Heart right ventricle (tissue), 16 donors: ENCODE measurements around the gene NALF2. TPM values are rescaled to one million over a fixed set of nuclear protein-coding genes. Genes with fewer than 3 reads are reported as not detected.

Experiments
- ATAC-seq, 8 donors: fragments of 200-7000 bp; cut with Tn5 transposase; one replicate each; pipeline ENCODE4 v1.9.1; 2020; ENCODE audit warnings: mild to moderate bottlenecking in 8 of 8, moderate library complexity in 8 of 8, moderate number of reproducible peaks in 1 of 8
- DNase-seq, 2 donors: peaks; one replicate each; pipeline ENCODE4 v3.0.0-alpha.2; 2020
- H3K27ac ChIP-seq, 10 donors: fragments of 200-600 bp; sonication (generic) in 2 of 10; one replicate each; pipeline versions ENCODE4 v1.5.0 to v1.8.0; 2020 to 2022; ENCODE audit warnings: mild to moderate bottlenecking in 3 of 10
- H3K27me3 ChIP-seq, 7 donors: fragments of 200-600 bp; one replicate each; pipeline ENCODE4 v1.8.0; 2021 to 2022; ENCODE audit warnings: mild to moderate bottlenecking in 2 of 7
- H3K36me3 ChIP-seq, 9 donors: fragments of 200-600 bp; sonication (generic) in 1 of 9; one replicate each; pipeline versions ENCODE4 v1.5.0 to v1.8.0; 2020 to 2022; ENCODE audit warnings: mild to moderate bottlenecking in 2 of 9
- H3K4me1 ChIP-seq, 9 donors: fragments of 200-600 bp; sonication (generic) in 1 of 9; one replicate each; pipeline versions ENCODE4 v1.5.0 to v1.8.0; 2020 to 2022; ENCODE audit warnings: mild to moderate bottlenecking in 4 of 9
- H3K4me3 ChIP-seq, 10 donors: fragments of 200-600 bp; sonication (generic) in 2 of 10; one replicate each; pipeline versions ENCODE4 v1.5.0 to v1.8.0; 2020 to 2022; ENCODE audit warnings: mild to moderate bottlenecking in 7 of 10, moderate library complexity in 2 of 10
- H3K9me3 ChIP-seq, 11 donors: fragments of 200-600 bp in 10 of 11; sonication (generic) in 2 of 11; one replicate each; pipeline versions ENCODE4 v1.5.0 to v1.8.0; 2013 to 2022; ENCODE audit warnings: mild to moderate bottlenecking in 2 of 11, control low read depth in 1 of 11, moderate library complexity in 1 of 11
- WGBS, 2 donors: extraction: QIAGEN DNeasy Blood & Tissue Kit; methylation state at CpG; one replicate each; pipeline ENCODE4 v1.1.7; 2013; ENCODE audit warnings: inconsistent platforms in 1 of 2; 5-methylcytosine and 5-hydroxymethylcytosine counted together
- intact Hi-C, 10 donors: fragments of 100-400 bp; cut with DNase I; formaldehyde crosslinking; loops; one replicate each; pipeline versions ENCODE4 v1.11.1 to v1.14.2; 2022
- polyA plus RNA-seq, 2 donors: library from polyadenylated mRNA; stranded (reverse); fragments of 200-250 nt; gene quantifications; one replicate each; pipeline ENCODE4 v1.2.3, GENCODE V29; 2013
- total RNA-seq, 10 donors: library from RNA; stranded (reverse); fragmentation: NEBNext Ultra II Directional in 3 of 10; extraction: Animal tissue kit (Norgen Biotek cat#: 25700) in 3 of 10; gene quantifications; one replicate each; pipeline versions ENCODE4 v1.2.1 to v1.2.4, GENCODE V29; 2021 to 2023
- TF ChIP-seq, protein P1 (sequence below), 9 donors: fragments of 200-600 bp; sonication (generic) in 2 of 9; IDR thresholded peaks; one replicate each; pipeline versions ENCODE4 v1.5.0 to v1.8.0; 2021 to 2022; ENCODE audit warnings: antibody characterized with exemption in 9 of 9, mild to moderate bottlenecking in 5 of 9, moderate library complexity in 1 of 9
- donor health status: Arrhythmogenic right ventricular cardiomyopathy.
- donor health status: ischemic (EF 13 %, LVEDD 7.1; RV severe dilation, severe dysfunction).
- donor health status: healthy with polysubstance abuse.
- donor health status: DM: no; HTN: yes; CAD: no.
- donor health status: DM: no; HTN: no; CAD: no.
- donor health status: ischemic (EF 25% LVEDD 6.9; RV normal size, moderate dysfunction).
- donor health status: ischemic (EF 25% LVEDD 5.7; RV mildly dilated, moderate dysfunction).
- donor health status: healthy.
- donor health status: DM: yes; HTN: yes; CAD: no.
- donor health status: Ischemic cardiomyopathy.
- donor health status: ischemic (EF 35%, LVEDD 5.7; RV mildly dilated, moderate dysfunction).
- donor health status: nonischemic (EF 11% LVEDD 7.7; RV severe dilation, severe dysfunction).
- donor health status: DM: yes; HTN: yes; CAD: no.
- donor health status: PGD.
- donor health status: ischemic (EF 29% LVEDD 5.4; RV normal size, mild dysfunction).
- donor health status: nonischemic (EF 23%, LVEDD 6.1; RV moderate dilation, normal function).

NALF2 gene
- total and polyA plus RNA-seq, 12 donors = 0.39 to 37.6 (median 11.7) TPM

DNA sequence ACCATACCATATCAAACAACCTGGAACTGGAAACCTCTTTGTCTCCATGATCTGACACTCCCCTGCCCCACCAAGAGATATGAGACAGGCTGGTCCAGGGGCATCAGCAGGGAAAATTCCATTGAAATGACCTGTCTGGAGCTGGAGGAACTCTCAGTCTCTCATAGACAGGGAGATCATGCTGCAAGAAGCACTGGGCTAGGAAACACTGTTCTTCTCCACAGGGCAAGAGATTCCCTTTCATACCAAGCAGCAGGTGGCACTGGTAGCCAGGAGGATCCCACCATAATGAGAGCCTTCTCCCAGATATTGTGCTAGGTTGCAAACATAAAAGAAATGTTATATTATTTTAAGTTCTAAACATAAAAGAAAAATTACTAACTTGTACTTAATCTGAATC is 14.5 kb upstream of the NALF2 start:
- Histone ChIP-seq H3K36me3 (no peaks in the 10 kb centered on the region), H3K9me3 (no peaks in the 10 kb centered on the region), H3K4me3 (no peak overlapping the region), H3K4me1 (no peaks in the 10 kb centered on the region), H3K27me3 (peaks cover 0 to 72% (median 0%) of the 10 kb centered on the region in 7 donors), H3K27ac (no peak overlapping the region)
- no peak for ATAC-seq
- intact Hi-C loops = loop anchor here in 7 of 10 donors (5.0 to 10.0 kb wide), 3 partner anchors 543 to 608 kb away; no protein-coding TSS in a partner anchor
- DNase-seq = no peak
- TF ChIP-seq, protein P1, sequence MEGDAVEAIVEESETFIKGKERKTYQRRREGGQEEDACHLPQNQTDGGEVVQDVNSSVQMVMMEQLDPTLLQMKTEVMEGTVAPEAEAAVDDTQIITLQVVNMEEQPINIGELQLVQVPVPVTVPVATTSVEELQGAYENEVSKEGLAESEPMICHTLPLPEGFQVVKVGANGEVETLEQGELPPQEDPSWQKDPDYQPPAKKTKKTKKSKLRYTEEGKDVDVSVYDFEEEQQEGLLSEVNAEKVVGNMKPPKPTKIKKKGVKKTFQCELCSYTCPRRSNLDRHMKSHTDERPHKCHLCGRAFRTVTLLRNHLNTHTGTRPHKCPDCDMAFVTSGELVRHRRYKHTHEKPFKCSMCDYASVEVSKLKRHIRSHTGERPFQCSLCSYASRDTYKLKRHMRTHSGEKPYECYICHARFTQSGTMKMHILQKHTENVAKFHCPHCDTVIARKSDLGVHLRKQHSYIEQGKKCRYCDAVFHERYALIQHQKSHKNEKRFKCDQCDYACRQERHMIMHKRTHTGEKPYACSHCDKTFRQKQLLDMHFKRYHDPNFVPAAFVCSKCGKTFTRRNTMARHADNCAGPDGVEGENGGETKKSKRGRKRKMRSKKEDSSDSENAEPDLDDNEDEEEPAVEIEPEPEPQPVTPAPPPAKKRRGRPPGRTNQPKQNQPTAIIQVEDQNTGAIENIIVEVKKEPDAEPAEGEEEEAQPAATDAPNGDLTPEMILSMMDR (IDR thresholded peaks at IDR 0.05) = no peak

DNA sequence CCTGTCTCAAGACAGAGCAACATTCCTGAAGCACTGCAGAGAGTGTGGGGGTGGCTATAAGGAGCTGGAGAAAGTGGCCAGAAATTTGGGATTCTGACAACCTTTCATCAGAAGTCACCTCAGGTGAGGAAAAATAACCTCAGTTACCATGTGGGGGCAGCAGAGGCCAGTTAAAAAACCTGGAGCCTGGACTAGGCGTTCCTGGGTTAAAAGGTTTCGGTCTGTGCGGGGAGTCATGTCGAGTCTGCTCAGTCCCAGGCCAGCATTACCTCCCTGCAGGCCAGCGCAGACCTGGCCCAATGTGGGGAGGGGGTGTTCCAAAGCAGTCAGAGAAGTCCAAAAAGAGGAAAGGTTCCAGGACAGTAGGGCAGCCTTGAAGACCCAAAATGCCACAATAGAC is 10.9 kb upstream of the NALF2 start:
- peaks cover 0 to 67% (median 0%) of the 10 kb centered on the region in 7 donors for H3K27me3 ChIP-seq
- peak in 7 of 8 donors; percentile 38 to 63 (median 49) for ATAC-seq
- H3K27ac ChIP-seq = no peak overlapping the region
- no peaks in the 10 kb centered on the region for H3K9me3 ChIP-seq
- peak; percentile 6 to 14 for DNase-seq
- H3K36me3 ChIP-seq = no peaks in the 10 kb centered on the region
- TF ChIP-seq, protein P1 (IDR thresholded peaks at IDR 0.05) = peak in 8 of 9 donors; percentile 10 to 54 (median 46)
- no peak overlapping the region for H3K4me3 ChIP-seq
- H3K4me1 ChIP-seq = no peaks in the 10 kb centered on the region
- intact Hi-C loops = loop anchor here in 9 of 10 donors (2.0 to 10.0 kb wide), 4 partner anchors 539 to 604 kb away; no protein-coding TSS in a partner anchor
- 5 to 15% methylated on average over 5 of the region's 5 CpGs for WGBS, 2 donors

DNA sequence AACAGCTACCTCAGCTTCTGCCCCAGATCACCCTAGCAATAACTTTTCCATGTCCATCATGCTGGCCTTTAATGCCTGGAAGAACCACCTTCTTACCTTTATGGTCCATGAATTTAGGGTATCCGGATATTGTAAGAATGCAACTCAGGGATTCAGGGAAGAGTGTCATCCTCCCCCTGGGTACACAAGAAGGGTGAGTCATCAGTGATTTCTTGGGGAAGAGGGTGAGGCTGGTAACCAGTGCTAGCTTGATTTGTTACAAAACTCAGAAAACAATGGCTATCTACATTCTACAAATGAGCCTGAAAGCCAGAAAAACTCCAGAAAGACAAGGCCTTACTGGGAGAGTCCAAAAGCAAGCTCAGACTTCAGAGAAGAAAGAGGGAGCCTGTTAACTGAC is 10.4 kb upstream of the NALF2 start:
- TF ChIP-seq, protein P1 (IDR thresholded peaks at IDR 0.05) = no peak
- no peak overlapping the region for H3K4me3 ChIP-seq
- no peaks in the 10 kb centered on the region for H3K4me1 ChIP-seq
- H3K27me3 ChIP-seq = peaks cover 0 to 67% (median 0%) of the 10 kb centered on the region in 7 donors
- no peak for DNase-seq
- H3K9me3 ChIP-seq = no peaks in the 10 kb centered on the region
- ATAC-seq = no peak
- no peaks in the 10 kb centered on the region for H3K36me3 ChIP-seq
- no peak overlapping the region for H3K27ac ChIP-seq
- intact Hi-C loops = loop anchor here in 9 of 10 donors (2.0 to 10.0 kb wide), 4 partner anchors 539 to 604 kb away; no protein-coding TSS in a partner anchor
- WGBS, 2 donors = 91 to 94% methylated on average over 1 of the region's 1 CpG

DNA sequence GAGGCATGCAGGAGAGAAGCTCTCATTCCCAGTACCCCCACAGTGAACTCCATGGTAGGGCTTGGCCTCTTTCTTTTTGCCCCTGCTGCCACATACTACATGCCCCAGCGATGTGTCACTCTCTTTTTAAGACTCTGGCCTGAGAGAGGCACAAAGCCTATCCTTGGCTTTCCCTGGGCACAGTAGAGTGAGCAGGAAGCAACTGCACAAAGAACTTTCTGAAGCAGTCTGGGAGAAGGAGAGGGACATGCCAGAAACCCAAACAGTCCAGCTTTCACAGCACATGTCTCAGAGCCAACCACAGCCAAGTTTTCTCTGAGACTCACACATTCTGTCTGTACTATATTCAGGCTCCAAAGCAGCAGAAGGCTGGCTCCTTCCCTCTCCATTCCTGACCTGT is 7.9 kb upstream of the NALF2 start:
- TF ChIP-seq, protein P1 (IDR thresholded peaks at IDR 0.05) = no peak
- ATAC-seq = peak in 1 of 8 donors; percentile 63
- peaks cover 0 to 48% (median 0%) of the 10 kb centered on the region in 7 donors for H3K27me3 ChIP-seq

More for the DNA sequence above, 7.9 kb upstream of the NALF2 start:
- no peaks in the 10 kb centered on the region for H3K36me3 ChIP-seq
- 64 to 88% methylated on average over 1 of the region's 1 CpG for WGBS, 2 donors
- H3K4me3 ChIP-seq = no peak overlapping the region
- intact Hi-C loops = loop anchor here in 3 of 10 donors (5.0 to 10.0 kb wide), 3 partner anchors 121 to 599 kb away; partner anchors contain the start of gene EDA (in 1 of the 3)
- H3K4me1 ChIP-seq = no peaks in the 10 kb centered on the region
- H3K27ac ChIP-seq = no peak overlapping the region
- no peak for DNase-seq
- H3K9me3 ChIP-seq = no peaks in the 10 kb centered on the region
